GM12873 (cell line): Measurements from ENCODE around the gene CRYBB2.

Experiments used
- CTCF ChIP-seq: IDR thresholded peaks from 2 replicates; pipeline ENCODE4 v1.5.1; 2012; ENCODE audit warnings: low read depth, mild to moderate bottlenecking, moderate library complexity, low read length, control low read depth; ENCODE audit not compliant: insufficient read depth; ENCODE audit errors: missing control alignments

CRYBB2 gene

DNA sequence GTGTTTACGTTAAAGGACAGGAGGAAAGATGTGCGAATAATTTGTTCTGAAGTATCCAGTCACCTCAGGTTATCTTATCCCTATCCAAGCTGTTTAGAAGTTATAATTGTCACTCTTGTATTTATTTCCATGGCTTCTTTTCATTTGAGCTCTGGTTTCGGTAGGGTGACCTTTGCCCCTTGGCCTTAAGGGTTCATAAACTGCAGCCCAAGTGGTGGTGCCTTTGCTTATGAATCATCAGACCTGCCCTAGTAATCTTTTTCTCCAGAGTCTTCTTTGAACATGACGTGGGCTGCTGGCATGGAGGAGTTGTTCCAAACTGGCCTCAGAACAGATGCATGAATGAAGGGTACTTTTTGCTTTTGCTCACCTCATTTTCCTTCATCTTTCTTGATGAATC is 26.3 kb upstream of the CRYBB2 start:
- TF ChIP-seq CTCF: no peak

GRCh38 chr22:25193548-25193947 is 25.9 kb upstream of the CRYBB2 start:
- no peak for TF ChIP-seq CTCF

- no peak for TF ChIP-seq CTCF
These were observed 23.1 kb upstream of the CRYBB2 start for GRCh38 chr22:25196326-25196725.

- TF ChIP-seq CTCF: no peak
These were observed 22.1 kb upstream of the CRYBB2 start for GRCh38 chr22:25197340-25197739.

DNA sequence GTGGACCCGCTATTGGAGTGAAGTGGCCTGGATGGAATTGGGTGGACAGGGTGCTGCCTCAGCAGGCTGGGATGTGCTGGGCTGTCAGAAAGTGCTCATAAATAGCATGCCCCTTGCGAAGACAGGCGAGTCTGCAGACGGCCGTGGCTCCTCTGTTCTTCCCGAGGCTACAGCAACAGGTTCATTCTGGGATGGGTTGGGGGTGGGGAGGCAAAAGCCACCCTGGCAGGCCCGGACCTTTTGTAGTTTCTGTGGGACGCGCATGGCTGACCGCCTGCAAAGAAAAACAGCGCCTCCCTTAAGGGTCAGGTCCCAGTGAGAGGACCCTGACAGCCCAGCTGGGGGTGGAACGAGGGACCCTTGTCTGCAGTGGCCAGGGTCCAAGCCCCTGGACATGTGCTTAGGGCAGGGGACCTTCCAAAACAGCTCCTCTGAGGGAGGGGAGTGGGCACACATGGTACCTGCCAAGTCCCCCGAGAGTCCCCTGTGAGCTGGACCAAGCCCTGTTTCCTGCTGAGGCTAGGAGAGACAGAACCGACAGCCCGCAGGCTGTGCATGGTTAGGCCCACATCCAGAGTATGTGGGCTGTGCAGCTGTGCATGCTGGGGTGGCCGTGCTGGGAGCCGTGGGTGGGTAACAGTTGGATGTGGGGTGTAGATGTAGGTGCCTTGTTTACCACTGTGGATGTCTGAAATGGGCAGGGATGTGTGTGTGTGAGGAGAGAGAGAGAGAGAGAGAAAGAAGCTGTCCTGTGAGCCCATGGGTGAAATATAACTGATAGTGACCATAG is 19.5 kb upstream of the CRYBB2 start, which contains the start of gene CRYBB3:
TSS of gene CRYBB3 (plus strand) at position 128 of the 790 bp plus-strand sequence. CDS start 1,539 bp downstream, outside the sequence.
- no peak for TF ChIP-seq CTCF

DNA sequence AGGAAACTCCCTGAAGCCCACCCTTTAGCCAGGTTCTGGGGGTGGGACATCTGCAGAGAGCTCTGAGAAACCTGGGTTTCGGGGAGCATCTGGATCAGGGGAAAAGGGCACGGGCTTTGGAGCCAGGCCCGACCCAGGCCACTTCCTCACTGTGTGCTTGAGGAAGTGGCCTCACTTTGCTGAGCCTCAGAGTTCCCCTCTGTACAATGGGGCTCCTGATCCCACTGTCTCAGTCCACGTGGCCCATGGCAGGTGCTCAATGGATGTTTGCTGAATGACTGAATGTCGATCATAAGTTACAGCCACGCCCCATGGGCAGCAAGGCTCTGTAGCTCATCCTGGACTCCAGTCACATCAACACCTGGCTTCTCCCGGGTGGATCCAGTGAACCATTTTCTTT is 18.5 kb upstream of the CRYBB2 start:
- no peak for TF ChIP-seq CTCF

DNA sequence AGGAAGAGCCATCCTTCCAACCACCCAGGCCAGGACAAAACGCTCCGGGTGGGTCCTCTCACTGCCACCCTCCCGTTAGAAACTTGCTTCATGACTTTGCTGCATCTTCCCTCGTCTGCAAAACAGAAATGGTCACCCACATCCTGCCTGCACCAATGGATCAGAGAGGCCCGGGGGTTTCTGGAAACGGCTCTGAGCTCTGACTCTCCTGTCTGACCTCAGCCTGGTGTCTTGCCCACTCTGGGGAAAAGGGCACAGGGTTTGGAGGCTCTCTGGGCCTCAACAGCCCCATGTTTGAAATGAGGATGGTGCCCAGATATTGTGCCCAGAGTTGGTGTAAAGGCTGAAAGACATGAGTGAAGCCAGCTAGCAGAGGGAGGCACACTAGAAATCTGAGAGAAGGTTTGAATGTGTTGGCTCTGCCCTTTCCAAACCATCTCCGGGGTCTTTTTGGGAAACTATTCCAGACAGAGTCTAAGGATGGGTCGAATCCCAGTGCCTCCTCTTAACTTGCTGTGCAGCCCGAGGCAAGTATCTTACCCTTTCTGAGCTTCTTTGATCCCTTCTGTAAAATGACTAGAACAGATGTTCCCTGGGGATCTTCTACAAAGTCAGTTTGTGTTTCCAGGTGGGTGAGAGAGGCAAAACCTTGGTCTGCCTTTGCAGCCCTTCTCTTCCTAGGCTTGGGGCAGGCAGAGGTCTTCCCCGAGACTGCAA is 17.7 kb upstream of the CRYBB2 start:
- no peak for TF ChIP-seq CTCF
